Fibroblast of villous mesenchyme (primary cell): ENCODE measurements around the gene IL11. TPM values are rescaled to one million over a fixed set of nuclear protein-coding genes. Genes with fewer than 3 reads are reported as not detected.
A peak's percentile ranks its signal among the peaks of the same experiment; 100 is the strongest.

Source experiments
- DNase-seq: peaks from one replicate; pipeline ENCODE4 v3.0.0-alpha.2; 2010; ENCODE audit warnings: low read depth
- H3K4me3 ChIP-seq: 2 replicates; pipeline ENCODE4 v1.5.1; 2011; ENCODE audit warnings: low read depth, mild to moderate bottlenecking, low read length
- total RNA-seq: library from RNA; depleted of rRNA; stranded (reverse); fragments of >200 nt; gene quantifications from 2 replicates; pipeline ENCODE4 v1.2.3, GENCODE V29; 2012
- TF ChIP-seq, protein P1 (sequence below): IDR thresholded peaks from 2 replicates; pipeline ENCODE4 v1.5.1; 2012; ENCODE audit warnings: low read depth, mild to moderate bottlenecking, low read length; ENCODE audit not compliant: insufficient read depth

The IL11 gene
- total RNA-seq, 1 donor, result 3.0 TPM

DNA sequence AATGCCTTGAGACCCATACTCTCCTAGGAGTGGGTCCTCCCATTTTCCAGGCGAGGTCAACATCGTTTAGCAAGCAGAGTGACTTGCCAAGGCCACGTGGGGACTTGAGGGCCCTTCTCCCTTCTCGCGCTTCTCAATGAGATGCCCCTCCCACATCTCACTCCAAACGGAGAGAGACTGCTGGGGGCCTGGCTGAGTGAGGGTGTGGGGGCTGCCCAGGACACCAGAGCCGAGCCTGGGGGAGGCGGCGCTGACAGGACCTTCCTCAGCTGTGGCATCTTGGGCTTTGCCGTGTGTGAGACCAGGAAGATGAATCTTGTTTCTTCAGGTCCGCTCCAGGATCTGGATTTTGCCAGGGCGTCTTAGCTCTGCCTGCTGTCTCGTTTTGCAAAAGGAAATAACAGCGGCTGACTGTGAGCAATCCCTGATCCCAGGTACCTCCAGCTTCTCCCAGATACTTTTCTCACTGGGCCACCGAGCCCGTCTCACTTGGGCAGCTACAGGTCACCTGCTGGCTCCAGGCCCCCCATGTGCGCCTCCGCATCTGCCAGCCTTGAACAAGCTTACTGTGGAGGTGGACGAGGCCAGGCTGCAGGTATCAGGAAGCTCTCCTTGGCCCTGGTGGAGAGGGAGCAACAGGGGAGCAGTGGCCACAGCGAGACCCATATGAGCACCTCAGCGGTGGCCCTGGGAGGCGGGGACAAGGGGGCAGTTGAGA is 21.8 kb downstream of the IL11 start:
- DNase-seq, result no peak
- TF ChIP-seq, protein P1, sequence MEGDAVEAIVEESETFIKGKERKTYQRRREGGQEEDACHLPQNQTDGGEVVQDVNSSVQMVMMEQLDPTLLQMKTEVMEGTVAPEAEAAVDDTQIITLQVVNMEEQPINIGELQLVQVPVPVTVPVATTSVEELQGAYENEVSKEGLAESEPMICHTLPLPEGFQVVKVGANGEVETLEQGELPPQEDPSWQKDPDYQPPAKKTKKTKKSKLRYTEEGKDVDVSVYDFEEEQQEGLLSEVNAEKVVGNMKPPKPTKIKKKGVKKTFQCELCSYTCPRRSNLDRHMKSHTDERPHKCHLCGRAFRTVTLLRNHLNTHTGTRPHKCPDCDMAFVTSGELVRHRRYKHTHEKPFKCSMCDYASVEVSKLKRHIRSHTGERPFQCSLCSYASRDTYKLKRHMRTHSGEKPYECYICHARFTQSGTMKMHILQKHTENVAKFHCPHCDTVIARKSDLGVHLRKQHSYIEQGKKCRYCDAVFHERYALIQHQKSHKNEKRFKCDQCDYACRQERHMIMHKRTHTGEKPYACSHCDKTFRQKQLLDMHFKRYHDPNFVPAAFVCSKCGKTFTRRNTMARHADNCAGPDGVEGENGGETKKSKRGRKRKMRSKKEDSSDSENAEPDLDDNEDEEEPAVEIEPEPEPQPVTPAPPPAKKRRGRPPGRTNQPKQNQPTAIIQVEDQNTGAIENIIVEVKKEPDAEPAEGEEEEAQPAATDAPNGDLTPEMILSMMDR, result no peak
- H3K4me3 ChIP-seq, result no peak overlapping the region

DNA sequence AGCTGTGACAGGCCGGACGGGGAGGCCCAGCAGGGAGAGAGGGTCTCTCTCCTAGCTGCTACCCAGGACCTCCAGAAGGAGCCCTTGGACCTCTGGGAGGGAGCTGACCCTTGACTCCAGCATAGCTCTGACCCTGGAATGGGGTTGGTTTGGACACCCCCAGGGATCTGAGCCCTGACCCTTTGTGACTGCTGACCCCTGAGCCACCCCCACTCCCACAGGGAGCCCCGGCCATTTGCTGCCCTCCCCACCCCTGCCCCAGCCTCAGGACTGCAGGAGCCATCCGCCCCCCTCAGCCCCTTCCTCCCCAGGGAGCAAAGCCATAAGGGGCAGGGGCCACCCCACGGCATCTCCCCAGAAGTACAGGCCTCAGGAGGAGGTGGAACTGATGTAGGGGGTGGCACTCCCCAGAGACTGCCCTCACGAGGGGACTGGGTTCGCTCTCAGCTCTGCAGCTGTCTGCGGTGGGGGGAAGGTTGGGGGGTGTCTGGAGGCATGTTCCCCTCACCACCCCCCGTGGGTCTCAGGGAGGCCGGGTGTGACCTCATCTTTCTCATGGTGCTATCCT is 22.7 kb downstream of the IL11 start:
- TF ChIP-seq, protein P1, result no peak
- H3K4me3 ChIP-seq, result no peak overlapping the region
- DNase-seq, result no peak

DNA sequence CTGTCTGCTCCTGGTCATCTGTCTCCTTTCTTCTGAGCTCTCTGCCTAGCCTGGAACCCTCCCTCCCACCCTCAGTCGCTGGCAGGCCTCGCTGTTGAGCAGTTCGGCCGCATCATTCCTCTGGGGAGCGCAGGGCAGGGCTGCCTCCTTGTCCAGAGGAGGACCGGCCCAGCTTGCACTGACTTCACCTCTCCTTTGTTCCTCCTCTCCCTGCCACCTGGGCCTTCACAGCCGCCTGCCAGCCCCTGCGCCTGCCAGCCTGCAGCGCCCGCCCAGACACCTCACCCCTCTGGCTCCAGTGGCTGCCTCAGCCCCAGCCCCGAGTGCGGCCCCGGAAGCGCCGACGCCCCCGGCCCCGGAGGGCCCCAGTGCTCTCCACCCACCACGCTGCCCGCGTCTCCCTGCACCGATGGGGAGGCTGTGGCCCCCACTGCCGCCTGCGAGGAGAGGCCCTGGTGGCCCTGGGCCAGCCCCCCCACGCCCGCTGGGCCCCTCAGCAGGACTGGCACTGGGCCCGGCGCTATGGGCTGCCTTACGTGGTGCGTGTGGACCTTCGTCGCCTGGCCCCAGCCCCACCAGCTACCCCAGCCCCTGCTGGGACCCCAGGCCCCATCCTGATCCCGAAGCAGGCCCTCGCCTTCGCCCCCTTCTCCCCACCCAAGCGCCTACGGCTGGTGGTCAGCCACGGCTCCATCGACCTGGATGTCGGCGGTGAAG is 23.4 kb downstream of the IL11 start:
- no peak for DNase-seq
- TF ChIP-seq, protein P1, result no peak
- no peak overlapping the region for H3K4me3 ChIP-seq

DNA sequence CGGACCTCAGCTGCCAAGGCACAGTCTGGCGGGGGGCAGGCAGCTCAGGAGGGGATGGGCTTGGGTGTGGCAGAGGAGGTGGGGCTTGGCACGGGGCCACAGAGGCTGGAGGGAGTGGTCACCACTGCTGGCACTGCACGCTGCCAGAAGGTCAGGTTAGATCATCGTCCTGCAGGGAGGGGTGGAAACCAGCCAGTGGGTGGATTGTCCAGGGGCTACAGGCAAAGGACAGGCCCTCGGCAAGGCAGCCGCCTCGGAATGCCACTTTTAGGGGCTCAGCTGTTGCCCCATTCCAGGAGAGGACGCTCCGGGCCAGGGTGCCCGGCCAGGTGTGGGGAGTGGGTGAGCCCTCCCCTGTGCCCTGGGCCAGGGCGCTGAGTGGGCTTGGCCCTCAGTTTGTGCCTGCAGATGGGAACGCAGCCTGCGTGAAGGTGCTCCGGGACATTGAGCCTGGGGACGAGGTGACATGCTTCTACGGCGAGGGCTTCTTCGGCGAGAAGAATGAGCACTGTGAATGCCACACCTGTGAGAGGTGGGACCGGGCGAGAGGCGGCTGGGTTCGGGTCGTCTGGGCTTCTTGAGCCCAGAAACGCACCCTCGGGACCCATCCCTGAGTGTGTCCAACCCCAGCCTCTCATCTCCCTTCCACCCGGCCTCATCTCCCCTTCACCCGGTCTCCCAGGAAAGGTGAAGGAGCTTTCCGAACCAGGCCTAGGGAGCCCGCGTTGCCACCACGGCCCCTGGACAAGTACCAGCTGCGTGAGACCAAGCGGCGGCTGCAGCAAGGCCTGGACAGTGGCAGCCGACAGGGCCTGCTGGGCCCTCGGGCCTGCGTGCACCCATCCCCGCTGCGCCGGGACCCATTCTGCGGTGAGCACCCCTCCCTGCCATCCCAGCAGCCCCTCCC is 24.2 kb downstream of the IL11 start:
- DNase-seq, result no peak
- TF ChIP-seq, protein P1, result no peak
- H3K4me3 ChIP-seq, result no peak overlapping the region

DNA sequence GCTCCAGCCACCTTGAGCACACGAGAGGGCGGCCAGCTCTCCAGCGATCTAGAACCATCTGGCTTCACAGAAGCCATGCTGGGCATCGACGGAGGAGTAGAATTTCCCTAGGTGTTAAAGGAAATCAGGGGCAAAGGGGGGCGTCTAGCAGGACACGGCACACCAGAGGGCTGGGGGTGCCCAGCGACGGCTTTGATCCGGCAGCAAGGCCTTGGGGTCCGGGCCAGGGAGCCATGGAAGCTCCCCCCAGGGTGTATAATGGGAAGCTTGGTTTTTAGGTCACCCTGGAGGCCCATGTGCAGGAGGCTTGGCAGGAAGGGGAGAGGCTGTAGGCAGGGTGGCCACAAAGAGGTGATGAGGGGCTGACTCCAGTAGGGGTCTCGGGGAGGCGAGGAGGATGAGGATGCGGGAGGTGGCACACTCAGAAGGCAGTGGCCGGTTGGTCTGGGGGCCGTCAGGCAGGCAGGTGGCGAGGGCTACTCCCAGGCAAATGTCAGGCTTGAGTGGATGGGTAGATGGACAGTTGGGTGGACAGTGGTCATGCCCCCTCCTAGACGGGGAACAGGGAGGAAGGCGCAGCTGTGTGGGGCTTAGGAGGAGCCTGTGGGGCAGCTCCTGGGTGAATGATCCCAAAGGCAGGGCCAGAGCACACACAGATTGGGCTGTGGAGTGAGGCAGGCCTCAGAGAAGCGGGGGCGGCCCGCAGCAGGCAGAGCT is 25.0 kb downstream of the IL11 start:
- no peak overlapping the region for H3K4me3 ChIP-seq
- no peak for DNase-seq
- TF ChIP-seq, protein P1, result no peak

DNA sequence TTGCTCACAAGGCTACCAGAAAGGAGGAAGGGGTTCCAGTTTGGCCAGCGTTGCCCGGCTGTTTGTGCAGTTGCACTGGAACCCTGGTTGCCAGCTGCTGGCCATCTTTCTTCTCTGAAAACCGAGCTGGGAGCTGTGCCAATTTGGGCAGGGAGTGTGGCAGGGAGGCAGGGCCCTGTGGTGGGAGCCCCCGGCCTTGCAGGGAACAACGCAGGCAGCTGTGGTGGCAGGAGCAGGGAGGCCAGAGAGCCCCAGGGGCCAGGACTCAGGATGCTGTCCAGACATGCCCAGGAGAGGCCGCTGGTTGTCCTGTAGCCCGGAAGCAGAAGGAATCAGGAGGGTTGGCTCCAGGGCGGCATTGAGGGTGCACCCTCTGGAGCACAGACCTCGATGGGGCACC is 25.8 kb downstream of the IL11 start:
- peak; percentile 44 for DNase-seq
- TF ChIP-seq, protein P1, result peak; percentile 14
- H3K4me3 ChIP-seq, result no peak overlapping the region
